ENCODE data around the gene SDF4.

The SDF4 gene

GRCh38 chr1:1231400-1232207 is at the start of gene SDF4:
Gene SDF4, minus strand, starts transcription at chr1:1232001. Its CDS starts 3,229 bp downstream, at chr1:1228772.
- peak; percentile 89 to 95 for DNase-seq

GRCh38 chr1:1280782-1281481 is 49.1 kb upstream of the SDF4 start:
- no peak for DNase-seq

- DNase-seq, result no peak
These were observed 47.2 kb upstream of the SDF4 start for GRCh38 chr1:1279028-1279427.

- no peak for DNase-seq
These were observed 46.8 kb upstream of the SDF4 start for GRCh38 chr1:1278620-1279019.

- DNase-seq, result no peak
These were observed 44.0 kb upstream of the SDF4 start for GRCh38 chr1:1275836-1276235.

- DNase-seq, result no peak
These were observed 43.2 kb upstream of the SDF4 start for GRCh38 chr1:1274931-1275431.

- no peak for DNase-seq
These were observed 42.6 kb upstream of the SDF4 start for GRCh38 chr1:1274299-1274930.

- peak; percentile 89 to 92 for DNase-seq
These were observed 41.9 kb upstream of the SDF4 start, which contains the start of gene UBE2J2 for GRCh38 chr1:1273512-1274298. Gene UBE2J2, minus strand, starts transcription at chr1:1273854. Its CDS starts 5,862 bp downstream, at chr1:1267992.

- no peak for DNase-seq
These were observed 41.4 kb upstream of the SDF4 start for GRCh38 chr1:1273209-1273511.

- DNase-seq, result no peak
These were observed 40.8 kb upstream of the SDF4 start for GRCh38 chr1:1272341-1273208.

- DNase-seq, result no peak
These were observed 39.0 kb upstream of the SDF4 start for GRCh38 chr1:1270813-1271212.

GRCh38 chr1:1268284-1268682 is 36.5 kb upstream of the SDF4 start:
- DNase-seq, result no peak

GRCh38 chr1:1267488-1268283 is 35.9 kb upstream of the SDF4 start:
- DNase-seq, result no peak

- DNase-seq, result no peak
These were observed 33.1 kb upstream of the SDF4 start for GRCh38 chr1:1264868-1265272.

- DNase-seq, result no peak
These were observed 32.2 kb upstream of the SDF4 start for GRCh38 chr1:1264026-1264425.

- no peak for DNase-seq
These were observed 31.0 kb upstream of the SDF4 start for GRCh38 chr1:1262758-1263157.

- no peak for DNase-seq
These were observed 30.3 kb upstream of the SDF4 start for GRCh38 chr1:1262071-1262470.

- no peak for DNase-seq
These were observed 29.2 kb upstream of the SDF4 start for GRCh38 chr1:1260843-1261560.

GRCh38 chr1:1259951-1260600 is 28.3 kb upstream of the SDF4 start:
- DNase-seq, result no peak

GRCh38 chr1:1259540-1259939 is 27.7 kb upstream of the SDF4 start:
- no peak for DNase-seq

All from hippocampal formation (tissue), 2 donors.